ENCODE measurements around the gene SCRG1.

GRCh38 chr4:173424899-173425805, 26.2 kb upstream of the SCRG1 start:
- no peak for TF ChIP-seq POLR2A (IDR thresholded peaks at IDR 0.05; ENCODE audit: extremely low read depth, insufficient read length)
- TF ChIP-seq, protein P1, sequence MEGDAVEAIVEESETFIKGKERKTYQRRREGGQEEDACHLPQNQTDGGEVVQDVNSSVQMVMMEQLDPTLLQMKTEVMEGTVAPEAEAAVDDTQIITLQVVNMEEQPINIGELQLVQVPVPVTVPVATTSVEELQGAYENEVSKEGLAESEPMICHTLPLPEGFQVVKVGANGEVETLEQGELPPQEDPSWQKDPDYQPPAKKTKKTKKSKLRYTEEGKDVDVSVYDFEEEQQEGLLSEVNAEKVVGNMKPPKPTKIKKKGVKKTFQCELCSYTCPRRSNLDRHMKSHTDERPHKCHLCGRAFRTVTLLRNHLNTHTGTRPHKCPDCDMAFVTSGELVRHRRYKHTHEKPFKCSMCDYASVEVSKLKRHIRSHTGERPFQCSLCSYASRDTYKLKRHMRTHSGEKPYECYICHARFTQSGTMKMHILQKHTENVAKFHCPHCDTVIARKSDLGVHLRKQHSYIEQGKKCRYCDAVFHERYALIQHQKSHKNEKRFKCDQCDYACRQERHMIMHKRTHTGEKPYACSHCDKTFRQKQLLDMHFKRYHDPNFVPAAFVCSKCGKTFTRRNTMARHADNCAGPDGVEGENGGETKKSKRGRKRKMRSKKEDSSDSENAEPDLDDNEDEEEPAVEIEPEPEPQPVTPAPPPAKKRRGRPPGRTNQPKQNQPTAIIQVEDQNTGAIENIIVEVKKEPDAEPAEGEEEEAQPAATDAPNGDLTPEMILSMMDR (IDR thresholded peaks at IDR 0.05; ENCODE audit: low read depth, low read length), result no peak
- TF ChIP-seq MYC (IDR thresholded peaks at IDR 0.05; ENCODE audit: low read depth, low read length), result no peak

Data from NB4 (cell line).